Kidney epithelial cell (primary cell): ENCODE results near the gene COL5A2. TPM values are rescaled to one million over a fixed set of nuclear protein-coding genes. Genes with fewer than 3 reads are reported as not detected.
A peak's percentile ranks its signal among the peaks of the same experiment; 100 is the strongest.

Experiments
- DNase-seq: peaks from one replicate; pipeline ENCODE4 v3.0.0-alpha.2; 2010; ENCODE audit warnings: low read depth
- H3K27me3 ChIP-seq: 2 replicates; pipeline ENCODE4 v1.6.0; 2011; ENCODE audit warnings: low read length; ENCODE audit not compliant: control insufficient read depth, insufficient read depth
- H3K36me3 ChIP-seq: 2 replicates; pipeline ENCODE4 v1.5.1; 2011; ENCODE audit warnings: low read length; ENCODE audit not compliant: control insufficient read depth, insufficient read depth
- H3K4me3 ChIP-seq: 2 replicates; pipeline ENCODE4 v1.5.1; 2011; ENCODE audit warnings: low read depth, mild to moderate bottlenecking, control low read depth, low read length
- total RNA-seq: library from RNA; depleted of rRNA; stranded (reverse); fragments of >200 nt; gene quantifications from 2 replicates; pipeline ENCODE4 v1.2.3, GENCODE V29; 2015
- TF ChIP-seq, protein P1 (sequence below): IDR thresholded peaks from 2 replicates; pipeline ENCODE4 v1.5.1; 2011; ENCODE audit warnings: mild to moderate bottlenecking, moderate library complexity, low read length, control low read depth, inconsistent platforms; ENCODE audit not compliant: insufficient read depth, poor library complexity, severe bottlenecking

COL5A2 gene
- total RNA-seq, 1 donor from 2014 or later = 27.1 TPM

DNA sequence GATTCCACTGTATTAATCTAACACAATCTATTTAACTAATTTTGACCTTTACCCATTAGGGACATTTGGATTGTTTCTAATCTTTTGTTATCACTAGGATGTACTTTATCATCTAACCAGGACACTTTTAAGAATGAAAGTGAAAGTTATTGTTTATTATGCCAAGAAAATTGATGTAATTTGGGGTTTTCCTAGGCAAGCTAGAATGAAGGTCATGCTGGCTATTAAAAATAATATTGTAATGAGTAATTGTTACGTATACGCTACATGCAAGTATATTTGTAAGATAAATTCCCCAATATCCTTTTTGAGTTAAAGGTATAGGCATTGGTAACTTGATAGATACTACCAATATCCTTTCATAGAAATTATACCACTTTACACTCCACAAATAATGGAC lies 74.6 kb downstream of the COL5A2 start:
- Histone ChIP-seq H3K4me3 (no peak overlapping the region), H3K27me3 (no peaks in the 10 kb centered on the region), H3K36me3 (no peaks in the 10 kb centered on the region)
- DNase-seq = no peak
- TF ChIP-seq, protein P1, sequence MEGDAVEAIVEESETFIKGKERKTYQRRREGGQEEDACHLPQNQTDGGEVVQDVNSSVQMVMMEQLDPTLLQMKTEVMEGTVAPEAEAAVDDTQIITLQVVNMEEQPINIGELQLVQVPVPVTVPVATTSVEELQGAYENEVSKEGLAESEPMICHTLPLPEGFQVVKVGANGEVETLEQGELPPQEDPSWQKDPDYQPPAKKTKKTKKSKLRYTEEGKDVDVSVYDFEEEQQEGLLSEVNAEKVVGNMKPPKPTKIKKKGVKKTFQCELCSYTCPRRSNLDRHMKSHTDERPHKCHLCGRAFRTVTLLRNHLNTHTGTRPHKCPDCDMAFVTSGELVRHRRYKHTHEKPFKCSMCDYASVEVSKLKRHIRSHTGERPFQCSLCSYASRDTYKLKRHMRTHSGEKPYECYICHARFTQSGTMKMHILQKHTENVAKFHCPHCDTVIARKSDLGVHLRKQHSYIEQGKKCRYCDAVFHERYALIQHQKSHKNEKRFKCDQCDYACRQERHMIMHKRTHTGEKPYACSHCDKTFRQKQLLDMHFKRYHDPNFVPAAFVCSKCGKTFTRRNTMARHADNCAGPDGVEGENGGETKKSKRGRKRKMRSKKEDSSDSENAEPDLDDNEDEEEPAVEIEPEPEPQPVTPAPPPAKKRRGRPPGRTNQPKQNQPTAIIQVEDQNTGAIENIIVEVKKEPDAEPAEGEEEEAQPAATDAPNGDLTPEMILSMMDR = no peak

DNA sequence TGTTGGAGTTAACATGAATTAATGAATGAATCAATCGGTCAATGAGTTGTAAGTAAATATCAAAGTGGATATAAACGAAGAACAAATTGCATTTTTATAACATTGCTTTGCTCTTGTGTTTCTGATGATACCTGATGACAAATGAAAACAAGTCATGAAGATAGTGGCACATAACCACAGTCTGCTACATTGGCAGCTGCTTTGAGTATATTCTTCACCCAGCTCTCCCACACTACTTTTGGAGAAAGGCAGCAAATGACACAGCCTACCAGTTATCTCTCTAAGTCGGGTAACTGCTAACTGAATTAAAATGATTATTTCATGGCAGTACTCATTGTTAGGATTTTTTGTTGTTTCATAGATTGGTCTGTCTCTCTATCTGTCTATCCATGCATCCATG lies 76.8 kb downstream of the COL5A2 start:
- TF ChIP-seq, protein P1 = no peak
- Histone ChIP-seq H3K36me3 (no peaks in the 10 kb centered on the region), H3K4me3 (no peak overlapping the region), H3K27me3 (no peaks in the 10 kb centered on the region)
- no peak for DNase-seq

GRCh38 chr2:189097934-189098333 lies 81.6 kb downstream of the COL5A2 start:
- Histone ChIP-seq H3K36me3 (no peaks in the 10 kb centered on the region), H3K27me3 (no peaks in the 10 kb centered on the region), H3K4me3 (no peak overlapping the region)
- no peak for DNase-seq
- TF ChIP-seq, protein P1 = no peak

DNA sequence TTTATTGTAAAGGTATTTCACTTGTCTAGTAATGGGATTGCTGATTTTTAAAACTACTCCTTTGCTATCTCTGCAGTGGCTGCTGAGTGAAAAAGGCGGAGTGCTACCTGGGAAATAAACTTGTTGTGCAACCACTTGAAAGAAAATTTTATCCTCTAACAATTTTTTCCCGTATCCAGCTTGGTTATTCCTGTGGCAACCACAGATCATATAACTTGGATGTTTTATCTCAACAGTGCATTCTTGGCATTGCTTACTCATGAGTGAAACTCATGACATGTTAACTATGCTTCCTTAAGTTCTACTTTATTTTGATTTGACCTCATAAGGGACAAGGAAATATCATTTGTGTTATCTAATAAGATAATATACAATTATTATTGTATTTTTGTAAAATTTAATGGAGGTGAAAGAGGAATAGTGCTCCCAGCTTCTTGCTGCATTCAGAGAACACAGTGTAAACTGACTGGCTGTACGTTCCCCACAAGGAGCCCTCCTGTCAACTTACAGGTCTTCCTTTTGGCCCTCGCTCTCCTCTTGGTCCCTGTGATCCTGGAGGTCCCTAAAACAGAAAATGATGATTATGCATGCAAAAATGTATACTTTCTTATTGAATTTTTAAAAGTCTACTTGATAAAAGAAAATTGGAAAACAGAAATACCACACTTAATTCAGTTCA lies 82.7 kb downstream of the COL5A2 start:
- peak; percentile 74 for DNase-seq
- Histone ChIP-seq H3K36me3 (no peaks in the 10 kb centered on the region), H3K27me3 (no peaks in the 10 kb centered on the region), H3K4me3 (no peak overlapping the region)
- TF ChIP-seq, protein P1 = no peak

- Histone ChIP-seq H3K27me3 (no peaks in the 10 kb centered on the region), H3K36me3 (no peaks in the 10 kb centered on the region), H3K4me3 (no peak overlapping the region)
- DNase-seq = no peak
- TF ChIP-seq, protein P1 = no peak
Observed at GRCh38 chr2:189095101-189095500, 84.5 kb downstream of the COL5A2 start.

DNA sequence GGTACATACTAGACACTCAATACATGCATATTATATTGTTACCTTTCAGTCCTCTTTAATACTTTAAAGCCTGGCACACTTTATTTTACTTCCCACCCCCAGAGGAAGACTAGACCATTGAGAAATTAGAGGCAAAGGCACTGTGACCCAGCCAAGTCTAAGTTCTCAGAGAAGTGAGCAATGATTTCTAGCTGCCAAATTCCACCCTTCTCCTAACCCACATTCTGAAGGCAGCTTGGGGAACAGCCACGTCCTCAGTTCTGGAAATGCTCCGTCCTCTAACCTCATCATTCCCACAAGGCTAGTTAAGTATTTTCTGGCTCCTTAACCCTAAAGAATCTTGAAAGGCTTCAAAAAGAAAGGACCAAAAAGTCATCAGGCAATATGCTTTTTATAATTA lies 86.6 kb downstream of the COL5A2 start:
- H3K27me3 ChIP-seq = no peaks in the 10 kb centered on the region
- no peak overlapping the region for H3K4me3 ChIP-seq
- TF ChIP-seq, protein P1 = no peak
- no peaks in the 10 kb centered on the region for H3K36me3 ChIP-seq
- DNase-seq = no peak
